Psoas muscle (tissue), 8 donors: ENCODE results near the gene CLIP4. TPM values are rescaled to one million over a fixed set of nuclear protein-coding genes. Genes with fewer than 3 reads are reported as not detected.

Experiments
- ATAC-seq, 4 donors: fragments of 200-7000 bp; cut with Tn5 transposase; one replicate each; pipeline ENCODE4 v1.9.1; 2020; ENCODE audit warnings: moderate library complexity in 3 of 4, mild to moderate bottlenecking in 2 of 4
- DNase-seq, 2 donors: peaks; one replicate each; pipeline ENCODE4 v3.0.0-alpha.2; 2020
- H3K27ac ChIP-seq: fragments of 200-600 bp; one replicate; pipeline ENCODE4 v1.8.0; 2022
- H3K27me3 ChIP-seq, 3 donors: fragments of 200-600 bp in 1 of 3; one replicate each; pipeline versions ENCODE4 v1.6.1 to v1.8.0; 2013 to 2022; ENCODE audit warnings: low read length in 2 of 3, mild to moderate bottlenecking in 2 of 3, moderate library complexity in 1 of 3; ENCODE audit not compliant: insufficient read depth in 3 of 3
- H3K36me3 ChIP-seq, 2 donors: fragments of 200-600 bp in 1 of 2; one replicate each; pipeline versions ENCODE4 v1.6.1 to v1.8.0; 2013 to 2022; ENCODE audit warnings: low read depth in 1 of 2, mild to moderate bottlenecking in 1 of 2, moderate library complexity in 1 of 2; ENCODE audit not compliant: insufficient read depth in 1 of 2
- H3K4me1 ChIP-seq: fragments of 200-600 bp; one replicate; pipeline ENCODE4 v1.8.0; 2022
- H3K4me3 ChIP-seq: fragments of 200-600 bp; one replicate; pipeline ENCODE4 v1.8.0; 2022; ENCODE audit warnings: mild to moderate bottlenecking
- H3K9me3 ChIP-seq: fragments of 200-600 bp; one replicate; pipeline ENCODE4 v1.8.0; 2022
- WGBS, 3 donors: extraction: QIAGEN DNeasy Blood & Tissue Kit; methylation state at CpG; one replicate each; pipeline versions ENCODE4 v1.1.6 to v1.1.7; 2013; 5-methylcytosine and 5-hydroxymethylcytosine counted together
- intact Hi-C, 2 donors: fragments of 100-400 bp; cut with DNase I; formaldehyde crosslinking; loops; one replicate each; pipeline versions ENCODE4 v1.11.0 to v1.14.2; 2022
- polyA plus RNA-seq, 3 donors: library from polyadenylated mRNA; stranded (reverse); fragments of 200-250 nt; gene quantifications; one replicate each; pipeline ENCODE4 v1.2.3, GENCODE V29; 2013
- total RNA-seq, 4 donors: library from RNA; stranded (reverse); fragmentation: NEBNext Ultra II Directional in 2 of 4; extraction: Animal tissue kit (Norgen Biotek cat#: 25700) in 2 of 4; gene quantifications; one replicate each; pipeline versions ENCODE4 v1.2.1 to v1.2.4, GENCODE V29; 2021 to 2023
- TF ChIP-seq, protein P1 (sequence below): fragments of 200-600 bp; IDR thresholded peaks from one replicate; pipeline ENCODE4 v1.8.0; 2022; ENCODE audit warnings: antibody characterized with exemption
- donor health status: healthy with polysubstance abuse.
- donor health status: DM: no; HTN: no; CAD: no; lungs with moderate emphysema.
- donor health status: Bipolar disorder and iron deficiency.
- donor health status: healthy.
- donor health status: DM: yes; HTN: yes; CAD: no.
- donor health status: DM: no; HTN: no; CAD: no.
- donor health status: DM: no; HTN: no; CAD: no.
- donor health status: DM: yes; HTN: yes; CAD: no.

The CLIP4 gene
- total and polyA plus RNA-seq, 7 donors = 26.7 to 111 (median 68.2) TPM

DNA sequence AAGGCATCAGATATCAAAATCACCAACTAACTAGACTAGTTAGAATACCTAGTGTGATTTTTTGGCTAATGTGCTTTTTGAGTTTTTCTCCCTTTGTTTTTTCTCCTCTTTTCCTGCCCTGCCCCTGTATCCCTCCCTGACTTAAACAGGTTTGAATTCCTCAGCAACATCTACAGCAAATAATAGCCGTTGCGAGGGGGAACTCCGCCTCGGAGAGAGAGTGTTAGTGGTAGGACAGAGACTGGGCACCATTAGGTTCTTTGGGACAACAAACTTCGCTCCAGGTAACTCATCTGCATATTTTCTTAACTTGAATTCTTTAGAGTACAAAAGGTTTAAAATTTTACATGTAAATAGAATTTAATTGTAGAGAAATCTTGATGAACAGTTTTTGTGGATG lies 45.0 kb downstream of the CLIP4 start:
- TF ChIP-seq, protein P1, sequence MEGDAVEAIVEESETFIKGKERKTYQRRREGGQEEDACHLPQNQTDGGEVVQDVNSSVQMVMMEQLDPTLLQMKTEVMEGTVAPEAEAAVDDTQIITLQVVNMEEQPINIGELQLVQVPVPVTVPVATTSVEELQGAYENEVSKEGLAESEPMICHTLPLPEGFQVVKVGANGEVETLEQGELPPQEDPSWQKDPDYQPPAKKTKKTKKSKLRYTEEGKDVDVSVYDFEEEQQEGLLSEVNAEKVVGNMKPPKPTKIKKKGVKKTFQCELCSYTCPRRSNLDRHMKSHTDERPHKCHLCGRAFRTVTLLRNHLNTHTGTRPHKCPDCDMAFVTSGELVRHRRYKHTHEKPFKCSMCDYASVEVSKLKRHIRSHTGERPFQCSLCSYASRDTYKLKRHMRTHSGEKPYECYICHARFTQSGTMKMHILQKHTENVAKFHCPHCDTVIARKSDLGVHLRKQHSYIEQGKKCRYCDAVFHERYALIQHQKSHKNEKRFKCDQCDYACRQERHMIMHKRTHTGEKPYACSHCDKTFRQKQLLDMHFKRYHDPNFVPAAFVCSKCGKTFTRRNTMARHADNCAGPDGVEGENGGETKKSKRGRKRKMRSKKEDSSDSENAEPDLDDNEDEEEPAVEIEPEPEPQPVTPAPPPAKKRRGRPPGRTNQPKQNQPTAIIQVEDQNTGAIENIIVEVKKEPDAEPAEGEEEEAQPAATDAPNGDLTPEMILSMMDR = no peak
- Histone ChIP-seq H3K4me1 (peaks cover 6% of the 10 kb centered on the region), H3K27me3 (no peaks in the 10 kb centered on the region), H3K4me3 (no peak overlapping the region), H3K36me3 (peaks cover 3 to 85% of the 10 kb centered on the region in 2 donors), H3K27ac (no peak overlapping the region), H3K9me3 (no peaks in the 10 kb centered on the region)
- intact Hi-C loops = no loop called here
- WGBS, 3 donors = 68 to 89% (median 86%) methylated on average over 5 of the region's 5 CpGs
- DNase-seq (no peak), ATAC-seq (no peak)

DNA sequence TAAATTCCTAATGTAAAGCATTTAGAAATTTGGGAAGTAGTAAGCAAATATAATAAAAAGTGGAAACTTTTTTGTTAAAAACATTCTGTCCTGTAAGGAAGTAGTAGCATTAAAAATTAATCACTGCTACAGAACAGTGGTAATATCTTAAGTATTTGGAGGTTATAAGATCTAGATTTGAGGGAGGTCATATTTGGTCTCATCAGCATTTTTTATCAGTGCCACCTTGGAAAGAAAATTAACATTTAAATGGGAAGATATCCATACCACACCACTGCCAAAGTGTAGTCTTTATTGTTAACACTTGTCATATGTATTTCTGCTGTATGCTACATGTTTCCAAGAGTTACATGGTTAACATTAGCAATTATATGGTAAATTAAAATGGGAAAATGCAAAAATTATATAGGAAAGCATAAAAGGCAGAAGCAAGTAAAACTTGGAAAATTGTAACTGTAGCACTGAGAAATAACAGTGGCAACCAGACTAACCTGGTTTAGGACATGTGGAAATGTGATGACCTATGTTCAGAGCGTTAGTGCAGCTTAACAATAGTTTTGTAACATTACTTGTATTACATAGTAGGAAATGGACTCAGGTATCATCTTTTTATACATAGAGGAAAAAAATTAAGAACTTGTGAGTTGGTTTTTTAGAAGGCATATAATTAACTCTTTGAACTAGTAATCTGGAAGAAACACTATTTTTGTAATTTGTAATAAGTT lies 47.2 kb downstream of the CLIP4 start:
- TF ChIP-seq, protein P1 = no peak
- no peaks in the 10 kb centered on the region for H3K9me3 ChIP-seq
- H3K4me1 ChIP-seq = peaks cover 16% of the 10 kb centered on the region
- intact Hi-C loops = no loop called here
- WGBS, 3 donors = 35 to 69% (median 46%) methylated on average over 1 of the region's 1 CpG
- H3K36me3 ChIP-seq = peaks cover 3 to 73% of the 10 kb centered on the region in 2 donors
- H3K27ac ChIP-seq = peak overlapping the region; percentile 0
- H3K4me3 ChIP-seq = no peak overlapping the region
- DNase-seq (no peak), ATAC-seq (peak in 3 of 4 donors; percentile 50 to 60 (median 53))
- no peaks in the 10 kb centered on the region for H3K27me3 ChIP-seq

GRCh38 chr2:29164091-29164846 lies 49.1 kb downstream of the CLIP4 start:
- no peak for ATAC-seq
- intact Hi-C loops = no loop called here
- Histone ChIP-seq H3K4me3 (no peak overlapping the region), H3K36me3 (peaks cover 3 to 70% of the 10 kb centered on the region in 2 donors), H3K27me3 (no peaks in the 10 kb centered on the region), H3K27ac (peak overlapping the region; percentile 44), H3K9me3 (no peaks in the 10 kb centered on the region), H3K4me1 (peaks cover 16% of the 10 kb centered on the region)
- no peak for DNase-seq
- TF ChIP-seq, protein P1 = no peak
- 89 to 93% (median 90%) methylated on average over 5 of the region's 5 CpGs for whole genome bisulfite sequencing, 3 donors

DNA sequence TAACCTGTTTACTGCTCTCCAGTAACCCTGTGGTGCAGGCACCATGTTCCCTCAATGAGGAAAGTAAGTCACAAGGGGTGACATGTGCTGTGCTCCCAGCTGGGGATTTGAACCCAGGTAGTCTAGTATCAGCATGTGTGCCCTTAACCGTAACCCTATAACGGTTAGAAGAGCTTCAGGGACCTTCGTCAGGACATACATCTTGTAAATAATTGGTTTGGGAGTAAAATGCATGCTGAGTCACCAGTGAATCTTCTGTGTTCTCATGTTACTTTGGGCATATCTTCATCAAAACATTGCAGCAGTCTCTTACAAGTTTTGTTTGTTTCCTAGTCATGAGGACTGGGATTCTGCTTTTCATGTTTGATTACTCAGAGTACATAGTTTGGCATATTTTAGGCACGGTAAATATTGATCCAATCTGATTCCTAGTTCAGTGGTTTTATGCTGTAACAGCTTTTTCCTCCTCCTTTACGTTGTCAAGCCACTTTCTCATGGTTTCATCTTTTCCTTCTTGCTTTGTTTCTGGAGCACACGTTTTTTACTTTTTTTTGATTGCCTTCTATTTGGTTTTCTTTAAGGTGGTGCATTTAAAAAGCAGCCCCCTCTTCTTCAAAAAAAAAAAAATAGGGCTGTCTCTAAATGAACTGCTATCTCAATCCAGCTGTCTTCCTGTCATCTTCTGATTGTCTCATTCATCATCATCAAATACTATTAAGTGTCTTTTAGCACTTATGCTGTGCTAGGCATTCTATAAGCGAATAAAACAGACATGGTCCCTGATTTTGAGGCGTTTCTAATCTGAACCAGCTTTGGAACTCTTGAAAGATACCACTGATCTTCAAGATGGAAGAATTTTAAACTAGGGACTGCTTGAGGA lies 50.4 kb downstream of the CLIP4 start:
- Histone ChIP-seq H3K36me3 (peaks cover 3 to 62% of the 10 kb centered on the region in 2 donors), H3K9me3 (no peaks in the 10 kb centered on the region), H3K4me1 (peaks cover 16% of the 10 kb centered on the region), H3K27ac (peak overlapping the region; percentile 44), H3K27me3 (no peaks in the 10 kb centered on the region), H3K4me3 (no peak overlapping the region)
- ATAC-seq (peak; percentile 32 to 70 (median 45)), DNase-seq (no peak)
- TF ChIP-seq, protein P1 = no peak
- WGBS, 3 donors = 57 to 64% (median 59%) methylated on average over 8 of the region's 8 CpGs
- intact Hi-C loops = no loop called here
